Activated B cell treated with CpG ODN at 0.5 μM for 24 hours (primary cell): ENCODE data around the gene HOXA5. TPM values are rescaled to one million over a fixed set of nuclear protein-coding genes. Genes with fewer than 3 reads are reported as not detected.

Experiments
- ATAC-seq: fragments of 200-7000 bp; cut with Tn5 transposase; one replicate; pipeline ENCODE4 v1.10.0; 2021; ENCODE audit warnings: low read depth, mild to moderate bottlenecking, moderate library complexity
- CTCF ChIA-PET: fragments of 350-600 bp; sonication (Branson Sonifier 250); formaldehyde crosslinking; loops from one replicate; lab custom pipeline; 2021; ENCODE audit warnings: antibody characterized with exemption; lab: Charles Lee
- POLR2A ChIA-PET: fragments of 350-600 bp; sonication (Branson Sonifier 250); formaldehyde crosslinking; loops from one replicate; lab custom pipeline; 2021; ENCODE audit warnings: antibody characterized with exemption; lab: Charles Lee
- DNase-seq: peaks from one replicate; pipeline ENCODE4 v3.0.0; 2022
- H3K27ac Mint-ChIP-seq: one replicate; pipeline ENCODE4 v1.8.0; 2020; ENCODE audit warnings: mixed read lengths
- H3K27me3 Mint-ChIP-seq: one replicate; pipeline ENCODE4 v1.8.0; 2021; ENCODE audit warnings: mixed read lengths
- H3K36me3 Mint-ChIP-seq: one replicate; pipeline ENCODE4 v1.8.0; 2021; ENCODE audit warnings: low read depth, mixed read lengths
- H3K4me1 Mint-ChIP-seq: one replicate; pipeline ENCODE4 v1.8.0; 2021; ENCODE audit warnings: mixed read lengths
- H3K4me3 Mint-ChIP-seq: one replicate; pipeline ENCODE4 v1.8.0; 2020; ENCODE audit warnings: mild to moderate bottlenecking, mixed read lengths
- H3K9me3 Mint-ChIP-seq: one replicate; pipeline ENCODE4 v1.8.0; 2020; ENCODE audit warnings: mixed read lengths
- CTCF ChIP-seq: fragments of 200-600 bp; IDR thresholded peaks from one replicate; pipeline ENCODE4 v1.8.0; 2022; ENCODE audit warnings: antibody characterized with exemption, mild to moderate bottlenecking
- intact Hi-C: fragments of 100-400 bp; cut with micrococcal nuclease; formaldehyde crosslinking; loops from one replicate; pipeline ENCODE4 v1.15.1; 2024
- total RNA-seq: library from RNA; stranded (reverse); gene quantifications from 2 replicates; pipeline ENCODE4 v1.2.3, GENCODE V29; 2022

HOXA5 gene
- total RNA-seq, 1 donor from 2014 or later: not detected

GRCh38 chr7:27149842-27150567, 6.5 kb upstream of the HOXA5 start:
- intact Hi-C loops: loop anchor here (1.0 to 2.0 kb wide), 4 partner anchors 11 to 53 kb away; partner anchors contain the start of gene HOXA4

GRCh38 chr7:27148756-27149641, 5.5 kb upstream of the HOXA5 start:
- no peak overlapping the region for H3K27ac Mint-ChIP-seq
- intact Hi-C loops: no loop called here
- ChIA-PET CTCF (interaction anchor here (1.0 to 4.5 kb wide), 7 partner anchors 10 to 779 kb away, joined by 4 to 32 read pairs (median 6); no protein-coding TSS in a partner anchor), POLR2A (no interaction called here)
- no peaks in the 10 kb centered on the region for H3K36me3 Mint-ChIP-seq
- H3K9me3 Mint-ChIP-seq: no peaks in the 10 kb centered on the region
- ATAC-seq (no peak), DNase-seq (no peak)
- H3K4me1 Mint-ChIP-seq: peaks cover 35% of the 10 kb centered on the region
- H3K4me3 Mint-ChIP-seq: no peak overlapping the region
- no peak for TF ChIP-seq CTCF
- peaks cover 65% of the 10 kb centered on the region for H3K27me3 Mint-ChIP-seq

More at GRCh38 chr7:27149842-27150567, 6.5 kb upstream of the HOXA5 start:
- peaks cover 43% of the 10 kb centered on the region for H3K4me1 Mint-ChIP-seq
- CTCF ChIA-PET: interaction anchor here (0.8 to 4.5 kb wide), 16 partner anchors 9 to 780 kb away, joined by 3 to 32 read pairs (median 5); partner anchors contain the start of gene HOXA1
- no peak for ATAC-seq
- no peaks in the 10 kb centered on the region for H3K36me3 Mint-ChIP-seq
- no peaks in the 10 kb centered on the region for H3K9me3 Mint-ChIP-seq
- H3K27ac Mint-ChIP-seq: no peak overlapping the region
- H3K27me3 Mint-ChIP-seq: peaks cover 73% of the 10 kb centered on the region
- POLR2A ChIA-PET: interaction anchor here (1.7 kb wide), 1 partner anchor 11 kb away, joined by 6 read pairs; no protein-coding TSS in a partner anchor
- peak overlapping the region; percentile 80 for H3K4me3 Mint-ChIP-seq
- TF ChIP-seq CTCF: no peak
- no peak for DNase-seq

GRCh38 chr7:27148031-27148755, 4.7 kb upstream of the HOXA5 start:
- Mint-ChIP-seq H3K36me3 (no peaks in the 10 kb centered on the region), H3K27ac (no peak overlapping the region), H3K9me3 (no peaks in the 10 kb centered on the region), H3K4me1 (peaks cover 35% of the 10 kb centered on the region), H3K27me3 (peaks cover 59% of the 10 kb centered on the region), H3K4me3 (peak overlapping the region; percentile 68)
- POLR2A ChIA-PET: no interaction called here
- CTCF ChIA-PET: interaction anchor here (4.5 kb wide), 1 partner anchor 293 kb away, joined by 32 read pairs; no protein-coding TSS in a partner anchor
- DNase-seq (no peak), ATAC-seq (no peak)
- TF ChIP-seq CTCF: no peak
- intact Hi-C loops: no loop called here

- Mint-ChIP-seq H3K9me3 (no peaks in the 10 kb centered on the region), H3K27ac (no peak within 1 kb of the TSS), H3K36me3 (no peaks in the 10 kb centered on the region), H3K27me3 (peaks cover 59% of the 10 kb centered on the region), H3K4me1 (peaks cover 37% of the 10 kb centered on the region), H3K4me3 (peak within 1 kb of the TSS; percentile 68)
- CTCF ChIA-PET: interaction anchor here (4.5 kb wide), 1 partner anchor 292 kb away, joined by 32 read pairs; no protein-coding TSS in a partner anchor
- POLR2A ChIA-PET: no interaction called here
- DNase-seq (no peak), ATAC-seq (no peak)
- intact Hi-C loops: no loop called here
- no peak for TF ChIP-seq CTCF
Observed at GRCh38 chr7:27147199-27148030, 3.9 kb upstream of the HOXA5 start, which contains the start of gene HOXA6. TSS of gene HOXA6 (minus strand) at chr7:27147774. CDS start at chr7:27147749, 25 bp downstream.
